ENCODE measurements around the gene PER2.

DNA sequence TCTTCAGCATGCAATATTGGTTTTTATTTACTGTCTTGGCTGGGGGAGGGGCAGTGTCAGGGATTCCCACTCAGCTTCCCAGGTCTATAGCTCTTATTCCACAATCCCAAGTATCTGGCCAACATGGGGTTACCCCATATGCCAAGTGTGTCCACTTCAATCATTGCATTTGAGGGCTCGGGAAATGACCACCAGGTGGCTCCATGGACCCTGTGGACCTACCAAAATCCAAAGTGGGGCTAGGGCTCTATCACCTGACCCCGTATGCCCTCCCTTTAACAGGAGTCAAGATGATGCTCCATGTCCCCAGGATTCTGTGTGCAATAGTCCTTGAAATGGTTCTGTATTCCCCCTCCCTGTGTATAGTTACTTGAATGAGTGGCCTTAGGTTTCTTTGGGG lies 19.8 kb upstream of the PER2 start:
- TF ChIP-seq, protein P1, sequence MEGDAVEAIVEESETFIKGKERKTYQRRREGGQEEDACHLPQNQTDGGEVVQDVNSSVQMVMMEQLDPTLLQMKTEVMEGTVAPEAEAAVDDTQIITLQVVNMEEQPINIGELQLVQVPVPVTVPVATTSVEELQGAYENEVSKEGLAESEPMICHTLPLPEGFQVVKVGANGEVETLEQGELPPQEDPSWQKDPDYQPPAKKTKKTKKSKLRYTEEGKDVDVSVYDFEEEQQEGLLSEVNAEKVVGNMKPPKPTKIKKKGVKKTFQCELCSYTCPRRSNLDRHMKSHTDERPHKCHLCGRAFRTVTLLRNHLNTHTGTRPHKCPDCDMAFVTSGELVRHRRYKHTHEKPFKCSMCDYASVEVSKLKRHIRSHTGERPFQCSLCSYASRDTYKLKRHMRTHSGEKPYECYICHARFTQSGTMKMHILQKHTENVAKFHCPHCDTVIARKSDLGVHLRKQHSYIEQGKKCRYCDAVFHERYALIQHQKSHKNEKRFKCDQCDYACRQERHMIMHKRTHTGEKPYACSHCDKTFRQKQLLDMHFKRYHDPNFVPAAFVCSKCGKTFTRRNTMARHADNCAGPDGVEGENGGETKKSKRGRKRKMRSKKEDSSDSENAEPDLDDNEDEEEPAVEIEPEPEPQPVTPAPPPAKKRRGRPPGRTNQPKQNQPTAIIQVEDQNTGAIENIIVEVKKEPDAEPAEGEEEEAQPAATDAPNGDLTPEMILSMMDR (conservative IDR thresholded peaks at IDR 0.05 in 1 of 2, IDR thresholded peaks at IDR 0.05 in 1 of 2; ENCODE audit: extremely low read depth in 1 of 2, insufficient read depth in 1 of 2, low read depth in 1 of 2, low read length in 2 of 2), result peak; percentile 29 to 43
- TF ChIP-seq EZH2 (IDR thresholded peaks at IDR 0.05; ENCODE audit: borderline replicate concordance, low read length), result no peak
